Hepatocyte (in vitro differentiated cells): ENCODE results near the gene CCDC183.

ENCODE experiments used
- EZH2 ChIP-seq: fragments of 200-600 bp; sonication (generic); IDR thresholded peaks from 2 replicates; pipeline ENCODE4 v1.6.1; 2016; ENCODE audit warnings: antibody characterized with exemption, mild to moderate bottlenecking, borderline replicate concordance
- EZH2phosphoT487 ChIP-seq: fragments of 200-600 bp; sonication (generic); IDR thresholded peaks from one replicate; pipeline ENCODE4 v1.6.1; 2018; ENCODE audit warnings: antibody characterized with exemption, mild to moderate bottlenecking, low read depth, moderate library complexity; ENCODE audit not compliant: unreplicated experiment, severe bottlenecking

DNA sequence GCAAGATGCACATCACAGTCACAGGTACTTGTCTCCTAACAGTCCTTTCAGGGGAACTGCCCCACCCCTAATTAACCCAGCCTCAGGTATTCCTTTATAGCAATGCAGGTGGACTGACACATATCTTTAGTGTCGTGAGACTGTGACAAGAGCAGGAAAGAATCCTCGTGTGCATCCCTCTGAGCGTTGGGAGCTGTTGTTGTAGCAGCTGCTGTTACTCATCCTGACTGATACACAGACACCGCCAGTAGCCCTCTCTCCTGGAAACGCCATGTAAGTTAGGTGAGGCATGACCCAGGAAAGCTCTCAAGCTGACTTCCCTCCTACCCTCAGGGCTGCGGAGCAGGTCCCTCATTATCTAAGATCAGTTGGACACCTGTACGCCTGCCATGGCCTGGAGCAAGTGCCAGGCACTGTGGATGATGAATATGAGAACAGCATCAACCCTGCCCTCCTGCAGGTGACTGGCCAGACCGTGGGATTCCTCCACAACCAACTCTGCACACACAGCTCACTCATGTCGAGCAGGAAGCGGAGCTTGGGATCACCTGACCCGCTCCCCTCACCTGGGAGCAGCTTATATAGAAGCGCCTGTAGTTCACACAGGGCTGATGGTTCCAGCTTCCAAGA lies 21.6 kb upstream of the CCDC183 start:
- TF ChIP-seq EZH2phosphoT487, result no peak
- TF ChIP-seq EZH2, result no peak
